Measurements from ENCODE around the gene FGL2.

Gene FGL2

DNA sequence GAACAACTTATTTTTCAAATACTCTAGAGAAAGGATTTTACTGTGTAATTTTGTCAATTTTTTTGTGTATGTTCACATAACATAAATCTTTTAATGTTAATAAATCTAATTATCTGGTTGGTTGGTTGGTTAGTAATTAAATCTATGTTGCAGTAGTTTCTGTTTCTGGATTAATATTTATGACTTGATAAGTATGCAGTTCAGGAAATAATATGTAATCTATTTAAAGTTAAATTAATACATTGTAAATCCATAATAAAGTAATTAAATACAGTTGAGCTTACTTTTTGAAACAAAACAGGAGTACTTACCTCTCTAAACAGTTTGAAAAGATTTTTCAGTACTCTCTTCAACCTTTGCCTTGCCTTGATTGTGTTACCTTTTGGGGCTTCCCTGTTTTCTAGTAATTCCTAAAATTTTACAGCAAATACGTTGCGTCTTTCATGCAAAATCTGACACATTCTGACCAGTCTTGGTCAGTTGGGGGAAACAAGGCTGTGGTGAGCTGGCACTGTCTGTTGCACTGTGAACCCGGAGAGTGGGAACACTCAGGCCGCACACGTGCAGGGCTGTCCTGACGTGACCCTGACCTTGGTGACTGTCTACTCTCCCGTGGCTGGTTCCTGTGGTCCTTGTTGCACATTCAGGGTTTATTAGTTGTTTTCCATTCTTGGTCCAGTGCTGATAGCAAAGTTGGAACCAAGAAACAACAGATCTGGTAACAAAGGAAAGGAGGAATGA is 45.6 kb upstream of the FGL2 start:
- H3K27ac ChIP-seq: no peak overlapping the region
- no peaks in the 10 kb centered on the region for H3K36me3 ChIP-seq (ENCODE audit: control insufficient read depth, insufficient read depth, low read length)
- no peaks in the 10 kb centered on the region for H3K4me1 ChIP-seq
- no peaks in the 10 kb centered on the region for H3K27me3 ChIP-seq (ENCODE audit: control insufficient read depth, insufficient read depth, low read length)
- no peak overlapping the region for H3K9ac ChIP-seq
- TF ChIP-seq, protein P1, sequence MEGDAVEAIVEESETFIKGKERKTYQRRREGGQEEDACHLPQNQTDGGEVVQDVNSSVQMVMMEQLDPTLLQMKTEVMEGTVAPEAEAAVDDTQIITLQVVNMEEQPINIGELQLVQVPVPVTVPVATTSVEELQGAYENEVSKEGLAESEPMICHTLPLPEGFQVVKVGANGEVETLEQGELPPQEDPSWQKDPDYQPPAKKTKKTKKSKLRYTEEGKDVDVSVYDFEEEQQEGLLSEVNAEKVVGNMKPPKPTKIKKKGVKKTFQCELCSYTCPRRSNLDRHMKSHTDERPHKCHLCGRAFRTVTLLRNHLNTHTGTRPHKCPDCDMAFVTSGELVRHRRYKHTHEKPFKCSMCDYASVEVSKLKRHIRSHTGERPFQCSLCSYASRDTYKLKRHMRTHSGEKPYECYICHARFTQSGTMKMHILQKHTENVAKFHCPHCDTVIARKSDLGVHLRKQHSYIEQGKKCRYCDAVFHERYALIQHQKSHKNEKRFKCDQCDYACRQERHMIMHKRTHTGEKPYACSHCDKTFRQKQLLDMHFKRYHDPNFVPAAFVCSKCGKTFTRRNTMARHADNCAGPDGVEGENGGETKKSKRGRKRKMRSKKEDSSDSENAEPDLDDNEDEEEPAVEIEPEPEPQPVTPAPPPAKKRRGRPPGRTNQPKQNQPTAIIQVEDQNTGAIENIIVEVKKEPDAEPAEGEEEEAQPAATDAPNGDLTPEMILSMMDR (IDR thresholded peaks at IDR 0.05): no peak
- H3K4me2 ChIP-seq (ENCODE audit: low read length): no peak overlapping the region
- no peaks in the 10 kb centered on the region for H3K9me3 ChIP-seq (ENCODE audit: control insufficient read depth, low read length)
- no peak overlapping the region for H3K4me3 ChIP-seq (ENCODE audit: low read depth, low read length)
- peak overlapping the region; percentile 25 for H2AFZ ChIP-seq
- H3K79me2 ChIP-seq: no peaks in the 10 kb centered on the region

DNA sequence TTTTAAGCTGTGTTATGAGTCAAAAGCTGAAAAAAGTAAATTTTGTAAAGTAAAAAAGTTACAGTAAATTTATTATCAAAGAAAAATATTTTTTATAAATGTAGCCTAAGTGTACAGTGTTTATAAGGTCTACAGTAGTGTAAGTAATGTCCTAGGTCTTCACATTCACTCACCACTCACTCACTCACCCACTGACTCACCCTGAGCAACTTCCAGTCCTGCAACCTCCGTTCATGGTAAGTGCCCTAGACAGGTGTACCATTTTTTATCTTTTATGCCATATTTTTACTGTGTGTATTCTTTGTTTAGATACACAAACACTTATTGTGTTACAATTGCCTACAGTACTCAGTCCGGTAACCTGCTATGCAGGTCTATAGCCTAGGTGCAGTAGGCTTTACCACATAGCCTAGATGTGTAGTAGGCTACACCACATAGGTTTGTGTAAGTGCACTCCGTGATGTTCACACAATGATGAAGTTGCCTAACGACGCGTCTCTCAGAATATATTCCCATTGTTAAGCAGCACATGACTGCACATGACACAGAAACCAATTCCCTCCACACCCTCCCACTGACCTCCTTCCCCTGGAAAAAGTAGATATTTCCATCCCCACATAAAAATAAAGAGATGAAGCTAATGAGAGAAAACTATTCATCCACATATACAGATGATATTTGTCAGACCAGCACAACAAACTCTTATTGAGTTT is 44.8 kb upstream of the FGL2 start:
- Histone ChIP-seq H3K27ac (no peak overlapping the region), H2AFZ (no peak overlapping the region), H3K9ac (no peak overlapping the region), H3K79me2 (no peaks in the 10 kb centered on the region), H3K4me2 (ENCODE audit: low read length) (no peak overlapping the region), H3K4me3 (ENCODE audit: low read depth, low read length) (no peak overlapping the region), H3K36me3 (ENCODE audit: control insufficient read depth, insufficient read depth, low read length) (no peaks in the 10 kb centered on the region), H3K27me3 (ENCODE audit: control insufficient read depth, insufficient read depth, low read length) (no peaks in the 10 kb centered on the region), H3K9me3 (ENCODE audit: control insufficient read depth, low read length) (no peaks in the 10 kb centered on the region), H3K4me1 (no peaks in the 10 kb centered on the region)
- TF ChIP-seq, protein P1 (IDR thresholded peaks at IDR 0.05): no peak

DNA sequence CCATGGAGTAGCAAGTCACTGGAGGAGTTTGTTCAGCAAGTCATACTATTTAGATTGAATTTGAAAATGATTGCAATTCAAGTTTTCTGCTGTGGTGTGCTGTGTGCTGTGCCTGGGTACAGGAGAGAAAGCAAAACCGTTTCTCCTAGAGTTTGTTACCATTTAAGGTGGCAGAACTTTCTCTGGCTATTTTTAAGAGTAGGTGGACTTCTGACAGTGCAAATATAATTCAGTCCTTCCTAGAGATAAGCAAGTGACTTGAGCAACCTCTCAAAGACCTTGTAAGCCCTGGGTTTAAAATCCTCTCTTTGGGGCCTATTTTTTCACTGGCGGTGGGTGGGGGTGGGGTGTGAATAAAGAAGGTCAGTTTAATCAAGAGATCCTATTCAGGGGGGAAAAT is 42.9 kb upstream of the FGL2 start:
- Histone ChIP-seq H2AFZ (no peak overlapping the region), H3K27ac (no peak overlapping the region), H3K4me2 (ENCODE audit: low read length) (no peak overlapping the region), H3K79me2 (no peaks in the 10 kb centered on the region), H3K9me3 (ENCODE audit: control insufficient read depth, low read length) (no peaks in the 10 kb centered on the region), H3K36me3 (ENCODE audit: control insufficient read depth, insufficient read depth, low read length) (no peaks in the 10 kb centered on the region), H3K4me1 (no peaks in the 10 kb centered on the region), H3K4me3 (ENCODE audit: low read depth, low read length) (no peak overlapping the region), H3K27me3 (ENCODE audit: control insufficient read depth, insufficient read depth, low read length) (no peaks in the 10 kb centered on the region), H3K9ac (no peak overlapping the region)
- TF ChIP-seq, protein P1 (IDR thresholded peaks at IDR 0.05): no peak

DNA sequence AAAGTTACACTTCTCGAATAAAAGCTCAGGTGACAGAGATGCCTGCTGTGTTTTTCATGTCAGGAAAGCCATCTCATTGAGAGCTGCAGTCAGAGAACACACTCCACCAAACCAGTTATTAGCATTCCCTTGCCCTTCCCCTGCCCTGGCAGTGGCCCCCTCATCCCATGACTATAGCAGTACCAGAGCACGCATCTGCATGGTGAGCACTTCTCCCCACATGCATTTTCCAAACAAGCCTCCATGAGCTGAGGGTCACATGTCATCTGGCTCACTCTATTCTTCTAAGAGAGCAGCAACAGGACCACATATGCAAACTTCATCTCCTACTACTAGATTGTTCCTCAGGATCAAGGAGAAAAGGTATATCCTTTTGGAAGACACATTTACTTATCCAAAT is 42.4 kb upstream of the FGL2 start:
- no peak overlapping the region for H3K27ac ChIP-seq
- H3K27me3 ChIP-seq (ENCODE audit: control insufficient read depth, insufficient read depth, low read length): no peaks in the 10 kb centered on the region
- no peaks in the 10 kb centered on the region for H3K9me3 ChIP-seq (ENCODE audit: control insufficient read depth, low read length)
- no peaks in the 10 kb centered on the region for H3K36me3 ChIP-seq (ENCODE audit: control insufficient read depth, insufficient read depth, low read length)
- no peak overlapping the region for H3K4me3 ChIP-seq (ENCODE audit: low read depth, low read length)
- H2AFZ ChIP-seq: no peak overlapping the region
- H3K79me2 ChIP-seq: no peaks in the 10 kb centered on the region
- H3K4me1 ChIP-seq: no peaks in the 10 kb centered on the region
- no peak overlapping the region for H3K9ac ChIP-seq
- no peak overlapping the region for H3K4me2 ChIP-seq (ENCODE audit: low read length)
- TF ChIP-seq, protein P1 (IDR thresholded peaks at IDR 0.05): no peak

Data from parathyroid adenoma (tissue), 2 donors.